Measurements from ENCODE around the gene MACF1.

The MACF1 gene

DNA sequence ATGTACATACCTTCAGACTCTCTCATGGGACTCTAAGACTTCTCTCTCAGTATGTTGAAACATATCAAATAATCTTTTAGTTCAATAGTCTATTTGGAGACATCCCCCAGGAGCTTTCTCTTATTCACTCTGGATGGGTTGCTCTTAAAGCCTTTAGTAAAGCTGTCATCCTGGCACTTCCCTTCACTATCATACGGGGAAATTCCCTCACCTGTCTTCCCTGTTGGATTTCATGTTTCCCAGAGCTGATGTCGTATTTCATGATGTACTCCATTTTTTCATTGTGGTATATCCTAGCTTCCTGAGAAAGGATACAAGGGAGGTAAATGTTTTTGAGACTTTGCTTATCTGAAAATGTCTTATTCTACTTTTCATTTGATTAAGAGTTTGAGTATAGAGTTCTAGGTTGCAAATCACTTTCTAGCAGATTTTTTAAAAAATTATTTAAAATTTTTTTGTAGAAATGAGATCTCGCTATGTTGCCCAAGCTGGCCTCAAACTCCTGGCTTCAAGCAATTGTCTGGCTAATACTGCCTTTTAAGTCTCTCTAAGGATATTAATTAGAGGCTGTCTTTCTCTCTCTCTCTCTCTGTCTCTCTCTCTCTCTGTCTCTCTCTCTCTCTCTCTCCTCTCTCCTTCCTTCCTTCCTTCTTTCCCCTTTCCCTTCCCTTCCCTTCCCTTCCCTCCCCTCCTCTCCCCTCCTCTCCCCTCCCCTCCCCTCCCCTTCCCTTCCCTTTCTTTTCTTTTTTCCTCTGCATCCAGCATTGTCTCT lies 17.0 kb upstream of the MACF1 start:
- TF ChIP-seq, protein P1, sequence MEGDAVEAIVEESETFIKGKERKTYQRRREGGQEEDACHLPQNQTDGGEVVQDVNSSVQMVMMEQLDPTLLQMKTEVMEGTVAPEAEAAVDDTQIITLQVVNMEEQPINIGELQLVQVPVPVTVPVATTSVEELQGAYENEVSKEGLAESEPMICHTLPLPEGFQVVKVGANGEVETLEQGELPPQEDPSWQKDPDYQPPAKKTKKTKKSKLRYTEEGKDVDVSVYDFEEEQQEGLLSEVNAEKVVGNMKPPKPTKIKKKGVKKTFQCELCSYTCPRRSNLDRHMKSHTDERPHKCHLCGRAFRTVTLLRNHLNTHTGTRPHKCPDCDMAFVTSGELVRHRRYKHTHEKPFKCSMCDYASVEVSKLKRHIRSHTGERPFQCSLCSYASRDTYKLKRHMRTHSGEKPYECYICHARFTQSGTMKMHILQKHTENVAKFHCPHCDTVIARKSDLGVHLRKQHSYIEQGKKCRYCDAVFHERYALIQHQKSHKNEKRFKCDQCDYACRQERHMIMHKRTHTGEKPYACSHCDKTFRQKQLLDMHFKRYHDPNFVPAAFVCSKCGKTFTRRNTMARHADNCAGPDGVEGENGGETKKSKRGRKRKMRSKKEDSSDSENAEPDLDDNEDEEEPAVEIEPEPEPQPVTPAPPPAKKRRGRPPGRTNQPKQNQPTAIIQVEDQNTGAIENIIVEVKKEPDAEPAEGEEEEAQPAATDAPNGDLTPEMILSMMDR (IDR thresholded peaks at IDR 0.05; ENCODE audit: extremely low read depth, insufficient read depth, missing control alignments): no peak
- in situ Hi-C loops (cut with MboI; ENCODE audit: low pct_unique_long_range_greater_than_20kb, low sequenced_read_pairs, unreplicated experiment): loop anchor here (10.0 kb wide), 1 partner anchor 93 kb away; no protein-coding TSS in a partner anchor
- no peak for DNase-seq (ENCODE audit: low spot score)

DNA sequence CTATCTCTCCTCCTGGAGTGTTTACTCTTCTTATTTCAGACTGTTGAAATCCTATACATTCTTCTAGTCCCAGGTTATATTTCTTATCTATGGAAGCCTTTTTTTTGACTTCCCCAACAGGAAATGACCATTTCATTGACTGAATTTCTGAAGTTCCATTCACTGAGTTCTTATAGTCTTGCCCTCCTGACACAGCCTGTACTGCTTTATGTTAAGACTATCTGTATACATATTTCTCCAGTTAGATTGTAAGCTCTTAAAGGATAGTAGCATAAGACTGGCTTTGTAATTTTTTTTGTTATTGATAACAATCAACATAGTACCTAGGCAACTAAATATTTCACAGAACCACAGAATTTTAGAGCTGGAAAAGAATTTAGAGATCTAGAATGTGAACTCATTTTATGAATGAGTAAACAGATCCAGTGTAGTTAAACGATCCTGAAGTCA lies 14.9 kb upstream of the MACF1 start:
- no peak for DNase-seq (ENCODE audit: low spot score)
- in situ Hi-C loops (cut with MboI; ENCODE audit: low pct_unique_long_range_greater_than_20kb, low sequenced_read_pairs, unreplicated experiment): loop anchor here (10.0 kb wide), 1 partner anchor 95 kb away; no protein-coding TSS in a partner anchor
- TF ChIP-seq, protein P1 (IDR thresholded peaks at IDR 0.05; ENCODE audit: extremely low read depth, insufficient read depth, missing control alignments): no peak

DNA sequence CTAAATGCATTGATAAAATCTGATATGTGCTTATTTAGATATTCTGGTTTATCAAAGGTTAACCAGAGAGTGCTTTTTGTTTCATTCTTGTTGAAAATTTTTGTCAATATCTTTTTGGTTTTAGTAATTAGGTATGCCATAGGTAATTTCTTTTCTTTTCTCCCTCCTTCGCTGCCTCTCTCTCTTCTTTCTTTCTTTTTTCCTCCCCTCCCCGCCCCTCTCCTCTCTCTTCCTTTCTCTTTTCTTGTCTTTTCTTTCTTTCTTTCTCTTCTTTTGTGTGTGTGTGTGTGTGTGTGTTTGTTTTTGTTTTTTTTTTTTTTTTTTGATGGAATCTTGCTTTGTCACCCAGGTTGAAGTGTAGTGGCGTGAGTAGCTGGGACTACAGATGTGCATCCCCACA lies 14.4 kb upstream of the MACF1 start:
- no peak for DNase-seq (ENCODE audit: low spot score)
- in situ Hi-C loops (cut with MboI; ENCODE audit: low pct_unique_long_range_greater_than_20kb, low sequenced_read_pairs, unreplicated experiment): no loop called here
- TF ChIP-seq, protein P1 (IDR thresholded peaks at IDR 0.05; ENCODE audit: extremely low read depth, insufficient read depth, missing control alignments): no peak

DNA sequence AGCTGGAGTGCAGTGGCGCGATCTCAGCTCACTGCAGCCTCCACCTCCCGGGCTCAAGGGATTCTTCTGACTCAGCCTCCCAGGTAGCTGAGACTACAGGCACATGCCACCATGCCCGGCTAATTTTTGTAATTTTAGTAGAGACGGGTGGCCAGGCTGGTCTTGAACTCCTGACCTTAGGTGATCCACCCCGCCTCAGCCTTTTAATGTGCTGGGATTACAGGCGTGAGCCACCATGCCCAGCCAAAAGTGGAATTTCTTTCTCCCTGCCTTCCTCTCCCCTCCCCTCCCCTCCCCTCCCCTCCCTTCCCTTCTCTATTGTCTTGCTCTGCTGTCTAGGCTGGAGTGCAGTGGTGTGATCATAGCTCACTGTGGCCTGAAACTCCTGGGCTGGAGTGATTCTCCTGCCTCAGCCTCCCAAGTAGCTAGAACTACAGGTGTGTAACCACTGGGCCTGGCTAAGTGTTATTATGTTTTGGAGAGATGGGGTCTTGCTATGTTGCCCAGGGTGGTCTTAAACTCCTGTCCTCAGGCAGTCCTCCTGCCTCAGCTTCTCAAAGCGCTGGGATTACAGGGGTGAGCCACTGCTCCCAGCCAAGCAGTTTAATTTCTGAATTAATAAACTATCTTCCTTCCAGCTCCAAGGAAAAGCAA lies 10.0 kb upstream of the MACF1 start:
- TF ChIP-seq, protein P1 (IDR thresholded peaks at IDR 0.05; ENCODE audit: extremely low read depth, insufficient read depth, missing control alignments): no peak
- DNase-seq (ENCODE audit: low spot score): no peak
- in situ Hi-C loops (cut with MboI; ENCODE audit: low pct_unique_long_range_greater_than_20kb, low sequenced_read_pairs, unreplicated experiment): no loop called here

DNA sequence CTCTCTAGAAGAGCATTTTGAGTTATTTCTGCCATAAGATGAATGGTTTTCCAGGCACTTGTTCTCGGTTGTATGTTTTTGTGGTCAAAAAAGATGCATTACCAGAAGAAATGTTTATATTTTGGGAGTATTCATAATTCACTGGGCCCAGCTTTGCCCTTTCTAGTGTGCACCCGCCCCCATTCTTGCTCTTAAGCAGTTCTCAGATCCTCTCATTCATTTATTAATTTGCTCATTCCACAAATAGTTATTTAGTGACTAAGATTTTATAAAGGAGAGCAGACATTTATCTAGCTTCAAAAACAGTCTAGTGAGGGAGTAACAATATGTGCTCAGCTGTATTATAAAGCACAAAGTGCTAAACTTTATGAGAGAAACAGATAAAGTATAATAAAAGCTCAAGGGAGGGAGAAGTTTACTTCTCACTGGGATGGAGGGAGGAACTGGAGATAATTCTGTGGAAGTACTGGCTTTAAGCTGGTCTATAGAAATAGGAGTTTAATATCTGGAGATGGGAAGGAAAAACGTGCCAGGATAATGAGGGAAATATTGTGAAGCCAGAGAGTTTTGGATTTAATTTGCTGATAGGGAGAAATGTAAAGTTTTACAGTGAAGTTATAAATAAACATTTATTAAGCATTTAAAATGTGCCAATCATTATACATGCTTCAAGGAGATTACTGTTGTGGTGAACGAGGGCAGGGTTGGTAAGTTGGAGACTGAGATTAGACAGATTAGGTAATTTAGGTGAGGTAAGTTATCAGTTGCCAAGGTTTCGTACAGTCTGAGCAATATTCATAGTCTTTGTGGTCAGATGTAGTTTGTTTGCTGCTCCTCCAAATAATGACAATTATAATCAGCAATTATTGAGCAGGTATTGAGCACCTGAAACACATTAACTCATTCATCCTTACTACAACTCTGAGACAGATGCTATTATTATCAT lies 9.1 kb upstream of the MACF1 start:
- in situ Hi-C loops (cut with MboI; ENCODE audit: low pct_unique_long_range_greater_than_20kb, low sequenced_read_pairs, unreplicated experiment): no loop called here
- TF ChIP-seq, protein P1 (IDR thresholded peaks at IDR 0.05; ENCODE audit: extremely low read depth, insufficient read depth, missing control alignments): no peak
- no peak for DNase-seq (ENCODE audit: low spot score)
